HCT116 (cell line): ENCODE measurements around the gene PTPN23.

Source experiments
- CEBPB ChIP-seq: IDR thresholded peaks from 2 replicates; pipeline ENCODE4 v1.6.1; 2012; ENCODE audit warnings: low read depth
- CTCF ChIP-seq, 3 experiments: fragments of 200-600 bp in 1 of 3; sonication (generic) in 1 of 3; IDR thresholded peaks in 2 of 3; conservative IDR thresholded peaks in 1 of 3; 2 replicates each; pipeline ENCODE4 v1.5.1; 2012 to 2017; ENCODE audit warnings: low read depth in 2 of 3, low read length in 2 of 3, antibody characterized with exemption in 1 of 3, borderline replicate concordance in 1 of 3, control low read depth in 1 of 3, mild to moderate bottlenecking in 1 of 3, mixed read lengths in 1 of 3, mixed run types in 1 of 3, moderate library complexity in 1 of 3; ENCODE audit not compliant: insufficient read depth in 1 of 3
- EZH2 ChIP-seq: fragments of 200-600 bp; sonication (generic); IDR thresholded peaks from 2 replicates; pipeline ENCODE4 v1.6.1; 2017; ENCODE audit warnings: antibody characterized with exemption, mixed run types
- EZH2phosphoT487 ChIP-seq: fragments of 200-600 bp; IDR thresholded peaks from 2 replicates; pipeline ENCODE4 v1.6.1; 2018; ENCODE audit warnings: antibody characterized with exemption, borderline replicate concordance
- POLR2A ChIP-seq: IDR thresholded peaks from 2 replicates; pipeline ENCODE4 v1.7.0; 2011; ENCODE audit warnings: borderline replicate concordance; ENCODE audit not compliant: insufficient read depth, insufficient read length; ENCODE audit errors: extremely low read depth
- YY1 ChIP-seq: IDR thresholded peaks from 2 replicates; pipeline ENCODE4 v1.6.1; 2011; ENCODE audit warnings: low read length, low read depth, moderate library complexity, mild to moderate bottlenecking; ENCODE audit not compliant: insufficient replicate concordance; ENCODE audit errors: extremely low read depth
- ZNF274 ChIP-seq: fragments of 200-500 bp; sonication (Bioruptor generic); IDR thresholded peaks from 2 replicates; pipeline ENCODE4 v1.6.1; 2014; ENCODE audit warnings: mild to moderate bottlenecking, low read depth, low read length, inconsistent platforms

DNA sequence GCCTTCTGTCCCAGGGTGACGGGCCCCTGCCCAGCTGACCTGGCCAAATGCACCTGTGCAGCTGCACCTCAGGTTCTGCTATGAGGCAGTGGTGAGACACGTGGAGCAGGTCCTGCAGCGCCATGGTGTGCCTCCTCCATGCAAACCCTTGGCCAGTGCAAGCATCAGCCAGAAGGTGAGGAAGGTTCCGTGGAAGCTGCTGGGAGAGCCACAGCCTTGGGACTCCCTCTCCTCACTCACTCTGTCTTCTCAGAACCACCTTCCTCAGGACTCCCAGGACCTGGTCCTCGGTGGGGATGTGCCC lies 31.6 kb downstream of the PTPN23 start:
- TF ChIP-seq CEBPB (no peak), EZH2phosphoT487 (no peak), ZNF274 (no peak), YY1 (no peak), CTCF (IDR thresholded peaks at IDR 0.05 in 2 of 3, conservative IDR thresholded peaks at IDR 0.05 in 1 of 3; ENCODE audit: borderline replicate concordance in 1 of 3, insufficient read depth in 1 of 3, low read depth in 2 of 3, low read length in 2 of 3) (no peak), POLR2A (no peak), EZH2 (no peak)
